Chondrocyte (in vitro differentiated cells): ENCODE results near the gene ZNF346. TPM values are rescaled to one million over a fixed set of nuclear protein-coding genes. Genes with fewer than 3 reads are reported as not detected.
A peak's percentile ranks its signal among the peaks of the same experiment; 100 is the strongest.
"Not testable (repeated sequence)": the region's sequence is repeated elsewhere in the genome, so short reads cannot be mapped to it uniquely, and the experiment has no call there.

ENCODE experiments used
- DNase-seq: peaks from one replicate; pipeline ENCODE4 v3.0.0; 2021; ENCODE audit warnings: mixed read lengths, low spot score
- H3K27ac Mint-ChIP-seq: one replicate; pipeline ENCODE4 v1.8.0; 2021; ENCODE audit warnings: mild to moderate bottlenecking, moderate library complexity, mixed read lengths; ENCODE audit not compliant: unreplicated experiment
- H3K27me3 Mint-ChIP-seq: 2 replicates; pipeline ENCODE4 v1.8.0; 2021; ENCODE audit warnings: low read depth, mixed read lengths
- H3K36me3 Mint-ChIP-seq: 2 replicates; pipeline ENCODE4 v1.8.0; 2021; ENCODE audit warnings: low read depth, mixed read lengths
- H3K4me1 Mint-ChIP-seq: 2 replicates; pipeline ENCODE4 v1.8.0; 2021; ENCODE audit warnings: low read depth, mild to moderate bottlenecking, mixed read lengths
- H3K4me3 Mint-ChIP-seq: one replicate; pipeline ENCODE4 v1.8.0; 2021; ENCODE audit warnings: mild to moderate bottlenecking, moderate library complexity, mixed read lengths; ENCODE audit not compliant: unreplicated experiment
- H3K9me3 Mint-ChIP-seq: 2 replicates; pipeline ENCODE4 v1.8.0; 2021; ENCODE audit warnings: low read depth, mixed read lengths
- long read RNA-seq: library from polyadenylated mRNA; stranded (forward); transcript quantifications from one replicate; pipeline ENCODE4 v2.0.0, GENCODE V29; 2021
- total RNA-seq: library from RNA; stranded (reverse); gene quantifications from 3 replicates; pipeline ENCODE4 v1.2.1, GENCODE V29; 2021
- TF ChIP-seq, protein P1 (sequence below): fragments of 200-600 bp; sonication (generic); IDR thresholded peaks from 2 replicates; pipeline ENCODE4 v1.5.0; 2021; ENCODE audit warnings: antibody characterized with exemption, mild to moderate bottlenecking, moderate library complexity

ZNF346 gene, protein sequence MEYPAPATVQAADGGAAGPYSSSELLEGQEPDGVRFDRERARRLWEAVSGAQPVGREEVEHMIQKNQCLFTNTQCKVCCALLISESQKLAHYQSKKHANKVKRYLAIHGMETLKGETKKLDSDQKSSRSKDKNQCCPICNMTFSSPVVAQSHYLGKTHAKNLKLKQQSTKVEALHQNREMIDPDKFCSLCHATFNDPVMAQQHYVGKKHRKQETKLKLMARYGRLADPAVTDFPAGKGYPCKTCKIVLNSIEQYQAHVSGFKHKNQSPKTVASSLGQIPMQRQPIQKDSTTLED
- total RNA-seq: 15.1 to 24.1 TPM (median 16.4 TPM) in 3 replicates
- long read RNA-seq, transcript ZNF346-201 (7 exons, 2,314 nt): major isoform, 19 of 30 reads
- long read RNA-seq, partial matches to known transcripts: 0 of 30 reads
- long read RNA-seq, other reads (novel, unspliced or antisense): 11 of 30 reads

- DNase-seq: no peak
- Mint-ChIP-seq H3K4me3 (peak within 1 kb of the TSS; percentile 90), H3K27me3 (no peaks in the 10 kb centered on the region), H3K36me3 (no peaks in the 10 kb centered on the region), H3K27ac (peak within 1 kb of the TSS; percentile 89), H3K9me3 (no peaks in the 10 kb centered on the region), H3K4me1 (peaks cover 30% of the 10 kb centered on the region)
- TF ChIP-seq, protein P1, sequence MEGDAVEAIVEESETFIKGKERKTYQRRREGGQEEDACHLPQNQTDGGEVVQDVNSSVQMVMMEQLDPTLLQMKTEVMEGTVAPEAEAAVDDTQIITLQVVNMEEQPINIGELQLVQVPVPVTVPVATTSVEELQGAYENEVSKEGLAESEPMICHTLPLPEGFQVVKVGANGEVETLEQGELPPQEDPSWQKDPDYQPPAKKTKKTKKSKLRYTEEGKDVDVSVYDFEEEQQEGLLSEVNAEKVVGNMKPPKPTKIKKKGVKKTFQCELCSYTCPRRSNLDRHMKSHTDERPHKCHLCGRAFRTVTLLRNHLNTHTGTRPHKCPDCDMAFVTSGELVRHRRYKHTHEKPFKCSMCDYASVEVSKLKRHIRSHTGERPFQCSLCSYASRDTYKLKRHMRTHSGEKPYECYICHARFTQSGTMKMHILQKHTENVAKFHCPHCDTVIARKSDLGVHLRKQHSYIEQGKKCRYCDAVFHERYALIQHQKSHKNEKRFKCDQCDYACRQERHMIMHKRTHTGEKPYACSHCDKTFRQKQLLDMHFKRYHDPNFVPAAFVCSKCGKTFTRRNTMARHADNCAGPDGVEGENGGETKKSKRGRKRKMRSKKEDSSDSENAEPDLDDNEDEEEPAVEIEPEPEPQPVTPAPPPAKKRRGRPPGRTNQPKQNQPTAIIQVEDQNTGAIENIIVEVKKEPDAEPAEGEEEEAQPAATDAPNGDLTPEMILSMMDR: peak; percentile 82
These were observed at the start of gene ZNF346 for GRCh38 chr5:177022386-177023302. ZNF346 (plus strand) TSS chr5:177022696; CDS start chr5:177022739, 43 bp downstream.

- no peak for DNase-seq
- Mint-ChIP-seq H3K4me3 (no peak overlapping the region), H3K27ac (no peak overlapping the region), H3K4me1 (peaks cover 4% of the 10 kb centered on the region), H3K9me3 (no peaks in the 10 kb centered on the region), H3K36me3 (peaks cover 16% of the 10 kb centered on the region), H3K27me3 (no peaks in the 10 kb centered on the region)
- TF ChIP-seq, protein P1: no peak
These were observed 42.8 kb upstream of the ZNF346 start for GRCh38 chr5:176979669-176980068.

- H3K4me3 Mint-ChIP-seq: no peak overlapping the region
- peaks cover 4% of the 10 kb centered on the region for H3K4me1 Mint-ChIP-seq
- H3K9me3 Mint-ChIP-seq: no peaks in the 10 kb centered on the region
- TF ChIP-seq, protein P1: no peak
- no peak for DNase-seq
- no peaks in the 10 kb centered on the region for H3K27me3 Mint-ChIP-seq
- H3K36me3 Mint-ChIP-seq: peaks cover 10% of the 10 kb centered on the region
- no peak overlapping the region for H3K27ac Mint-ChIP-seq
These were observed 41.7 kb upstream of the ZNF346 start for GRCh38 chr5:176980818-176981217.

DNA sequence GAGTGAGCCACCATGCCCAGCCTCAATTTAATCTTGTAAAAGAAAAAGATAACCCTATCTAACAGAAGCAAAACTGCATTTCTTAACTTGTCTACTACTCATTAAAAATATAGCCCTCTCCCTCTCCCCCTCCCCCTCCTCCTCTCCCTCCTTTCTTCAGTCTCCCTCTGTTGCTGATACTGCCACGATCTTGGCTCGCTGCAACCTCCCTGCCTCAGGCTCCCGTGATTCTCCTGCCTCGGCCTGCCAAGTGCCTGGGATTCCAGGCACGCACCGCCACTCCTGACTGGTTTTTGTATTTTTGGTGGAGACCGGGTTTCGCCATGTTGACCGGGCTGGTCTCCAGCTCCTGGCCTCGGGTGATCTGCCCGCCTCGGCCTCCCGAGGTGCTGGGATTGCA, 39.4 kb upstream of the ZNF346 start:
- H3K27me3 Mint-ChIP-seq, H3K9me3 Mint-ChIP-seq, H3K27ac Mint-ChIP-seq, H3K4me3 Mint-ChIP-seq, H3K36me3 Mint-ChIP-seq, H3K4me1 Mint-ChIP-seq, DNase-seq: not testable (repeated sequence)

GRCh38 chr5:176983593-176983992, 38.9 kb upstream of the ZNF346 start:
- peak; percentile 88 for DNase-seq

DNA sequence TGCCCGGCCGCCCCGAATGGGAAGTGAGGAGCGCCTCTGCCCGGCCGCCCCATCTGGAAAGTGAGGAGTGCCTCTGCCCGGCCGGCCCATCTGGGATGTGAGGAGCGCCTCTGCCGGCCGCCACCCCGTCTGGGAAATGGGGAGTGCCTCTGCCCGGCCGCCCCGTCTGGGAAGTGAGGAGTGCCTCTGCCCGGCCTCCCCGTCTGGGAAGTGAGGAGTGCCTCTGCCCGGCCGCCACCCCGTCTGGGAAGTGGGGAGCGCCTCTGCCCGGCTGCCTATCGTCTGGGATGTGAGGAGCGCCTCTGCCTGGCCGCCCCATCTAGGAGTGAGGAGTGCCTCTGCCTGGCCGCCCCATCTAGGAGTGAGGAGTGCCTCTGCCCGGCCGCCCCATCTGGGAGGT, 38.3 kb upstream of the ZNF346 start:
- not testable (repeated sequence) for H3K9me3 Mint-ChIP-seq, H3K27me3 Mint-ChIP-seq, H3K4me3 Mint-ChIP-seq, H3K4me1 Mint-ChIP-seq, H3K27ac Mint-ChIP-seq, DNase-seq, H3K36me3 Mint-ChIP-seq

More at GRCh38 chr5:176983593-176983992, 38.9 kb upstream of the ZNF346 start:
- not testable (repeated sequence) for H3K4me3 Mint-ChIP-seq, H3K27ac Mint-ChIP-seq, H3K9me3 Mint-ChIP-seq, H3K4me1 Mint-ChIP-seq, H3K36me3 Mint-ChIP-seq, H3K27me3 Mint-ChIP-seq
